Measurements from ENCODE around the gene PROCA1.

The PROCA1 gene

GRCh38 chr17:28711723-28712031 lies at the start of gene PROCA1:
Gene PROCA1 (minus strand): TSS chr17:28711888. CDS start chr17:28711660, 228 bp downstream.
- no peak for DNase-seq

GRCh38 chr17:28760601-28761562 lies 49.2 kb upstream of the PROCA1 start:
- DNase-seq: no peak

GRCh38 chr17:28759256-28759865 lies 47.7 kb upstream of the PROCA1 start:
- no peak for DNase-seq

GRCh38 chr17:28758411-28759121 lies 46.9 kb upstream of the PROCA1 start:
- peak; percentile 55 for DNase-seq

GRCh38 chr17:28756049-28756804 lies 44.5 kb upstream of the PROCA1 start:
- peak; percentile 46 for DNase-seq

GRCh38 chr17:28755486-28755885 lies 43.8 kb upstream of the PROCA1 start:
- DNase-seq: peak; percentile 63

- DNase-seq: no peak
Observed at GRCh38 chr17:28751600-28752366, 40.1 kb upstream of the PROCA1 start.

- DNase-seq: peak; percentile 98
Observed at GRCh38 chr17:28750178-28751047, 38.7 kb upstream of the PROCA1 start.

- peak; percentile 62 for DNase-seq
Observed at GRCh38 chr17:28749516-28750177, 38.0 kb upstream of the PROCA1 start.

- DNase-seq: peak; percentile 66
Observed at GRCh38 chr17:28748852-28749515, 37.3 kb upstream of the PROCA1 start.

GRCh38 chr17:28747801-28748750 lies 36.4 kb upstream of the PROCA1 start:
- peak; percentile 47 for DNase-seq

- DNase-seq: peak; percentile 66
Observed at GRCh38 chr17:28747051-28747691, 35.5 kb upstream of the PROCA1 start.

GRCh38 chr17:28746611-28747050 lies 34.9 kb upstream of the PROCA1 start:
- peak; percentile 92 for DNase-seq

GRCh38 chr17:28745786-28746411 lies 34.2 kb upstream of the PROCA1 start:
- DNase-seq: peak; percentile 92

GRCh38 chr17:28744972-28745785 lies 33.5 kb upstream of the PROCA1 start:
- peak; percentile 93 for DNase-seq
